NCI-H1092 treated with DMSO at 0.1 percent for 48 hours (cell line): Measurements from ENCODE around the gene CYP1A1.
A peak's percentile ranks its signal among the peaks of the same experiment; 100 is the strongest.
"Not testable (repeated sequence)": the region's sequence is repeated elsewhere in the genome, so short reads cannot be mapped to it uniquely, and the experiment has no call there.

ENCODE experiments used
- DNase-seq: peaks from one replicate; lab custom pipeline; 2025; lab: John Stamatoyannopoulos, UW

CYP1A1 gene

GRCh38 chr15:74738239-74738638 is 12.9 kb upstream of the CYP1A1 start:
- DNase-seq, result not testable (repeated sequence)

- DNase-seq, result no peak
Observed at GRCh38 chr15:74735305-74735704, 10.0 kb upstream of the CYP1A1 start.

- no peak for DNase-seq
Observed at GRCh38 chr15:74733269-74733668, 7.9 kb upstream of the CYP1A1 start.

GRCh38 chr15:74732846-74733245 is 7.5 kb upstream of the CYP1A1 start:
- no peak for DNase-seq

GRCh38 chr15:74730619-74731316 is 5.4 kb upstream of the CYP1A1 start:
- no peak for DNase-seq

- not testable (repeated sequence) for DNase-seq
Observed at GRCh38 chr15:74729372-74729771, 4.0 kb upstream of the CYP1A1 start.

- DNase-seq, result not testable (repeated sequence)
Observed at GRCh38 chr15:74728699-74729098, 3.4 kb upstream of the CYP1A1 start.

GRCh38 chr15:74727727-74728126 is 2.4 kb upstream of the CYP1A1 start:
- DNase-seq, result no peak

GRCh38 chr15:74726774-74727164 is 1.4 kb upstream of the CYP1A1 start:
- DNase-seq, result no peak

- DNase-seq, result no peak
Observed at GRCh38 chr15:74725845-74726773, 781 bp upstream of the CYP1A1 start.

- DNase-seq, result no peak
Observed at GRCh38 chr15:74724570-74725224, 631 bp downstream of the CYP1A1 start.

- peak; percentile 28 for DNase-seq
Observed at GRCh38 chr15:74723754-74724334, 1.5 kb downstream of the CYP1A1 start.

GRCh38 chr15:74723187-74723586 is 2.1 kb downstream of the CYP1A1 start:
- DNase-seq, result no peak

GRCh38 chr15:74722591-74722990 is 2.7 kb downstream of the CYP1A1 start:
- no peak for DNase-seq

GRCh38 chr15:74716651-74717050 is 8.7 kb downstream of the CYP1A1 start:
- DNase-seq, result no peak

GRCh38 chr15:74712311-74712710 is 13.0 kb downstream of the CYP1A1 start:
- DNase-seq, result no peak

GRCh38 chr15:74710319-74711094 is 14.8 kb downstream of the CYP1A1 start:
- no peak for DNase-seq

GRCh38 chr15:74709892-74710291 is 15.4 kb downstream of the CYP1A1 start:
- no peak for DNase-seq

- DNase-seq, result no peak
Observed at GRCh38 chr15:74709011-74709410, 16.3 kb downstream of the CYP1A1 start.

GRCh38 chr15:74696808-74697207 is 28.5 kb downstream of the CYP1A1 start:
- no peak for DNase-seq

- no peak for DNase-seq
Observed at GRCh38 chr15:74696398-74696729, 29.0 kb downstream of the CYP1A1 start.
